GM12864 (cell line): ENCODE data around the gene LGR6.
A peak's percentile ranks its signal among the peaks of the same experiment; 100 is the strongest.
"Not testable (repeated sequence)": the region's sequence is repeated elsewhere in the genome, so short reads cannot be mapped to it uniquely, and the experiment has no call there.

Experiments
- DNase-seq: peaks from one replicate; pipeline ENCODE4 v3.0.0-alpha.2; 2011; ENCODE audit warnings: low read depth
- H3K4me3 ChIP-seq: 2 replicates; pipeline ENCODE4 v1.5.1; 2011; ENCODE audit warnings: mild to moderate bottlenecking, low read depth, low read length, control low read depth
- CTCF ChIP-seq: IDR thresholded peaks from 2 replicates; pipeline ENCODE4 v1.5.1; 2011; ENCODE audit warnings: low read depth, mild to moderate bottlenecking, moderate library complexity, low read length, control low read depth, inconsistent platforms; ENCODE audit errors: missing control alignments

LGR6 gene

GRCh38 chr1:202193614-202194327 lies at the start of gene LGR6:
TSS of gene LGR6 (plus strand) at chr1:202193799. CDS start at chr1:202193990, 191 bp downstream.
- H3K4me3 ChIP-seq: no peak within 1 kb of the TSS
- no peak for DNase-seq

GRCh38 chr1:202144402-202145067 lies 49.1 kb upstream of the LGR6 start, which contains the start of gene ARL8A:
TSS of gene ARL8A (minus strand) at chr1:202144737. CDS start at chr1:202144572, 165 bp downstream.
- peak within 1 kb of the TSS; percentile 95 for H3K4me3 ChIP-seq
- DNase-seq: no peak
- TF ChIP-seq CTCF: no peak

More at GRCh38 chr1:202193614-202194327, at the start of gene LGR6:
- TF ChIP-seq CTCF: no peak

- no peak for DNase-seq
Measured at GRCh38 chr1:202145068-202145743, 48.4 kb upstream of the LGR6 start.

GRCh38 chr1:202145744-202146140 lies 47.9 kb upstream of the LGR6 start:
- DNase-seq, H3K4me3 ChIP-seq: not testable (repeated sequence)

More at GRCh38 chr1:202145068-202145743, 48.4 kb upstream of the LGR6 start:
- peak overlapping the region; percentile 95 for H3K4me3 ChIP-seq
- no peak for TF ChIP-seq CTCF

GRCh38 chr1:202146279-202146678 lies 47.3 kb upstream of the LGR6 start:
- no peak for DNase-seq
- no peak overlapping the region for H3K4me3 ChIP-seq
- TF ChIP-seq CTCF: no peak

- no peak for DNase-seq
- H3K4me3 ChIP-seq: no peak overlapping the region
Measured at GRCh38 chr1:202146993-202147392, 46.6 kb upstream of the LGR6 start.

More at GRCh38 chr1:202146993-202147392, 46.6 kb upstream of the LGR6 start:
- no peak for TF ChIP-seq CTCF
